SJSA1 (cell line): ENCODE data around the gene CCR1. TPM values are rescaled to one million over a fixed set of nuclear protein-coding genes. Genes with fewer than 3 reads are reported as not detected.
"Not testable (repeated sequence)": the region's sequence is repeated elsewhere in the genome, so short reads cannot be mapped to it uniquely, and the experiment has no call there.

ENCODE experiments used
- DNase-seq, 2 experiments: peaks; one replicate each; pipeline ENCODE4 v3.0.0-alpha.2; 2015 to 2020; ENCODE audit warnings: low spot score in 2 of 2, low read depth in 1 of 2
- H3K27ac ChIP-seq: fragments of 250-450 bp; sonication (Bioruptor Pico); 2 replicates; pipeline ENCODE4 v1.5.1; 2020; ENCODE audit warnings: mild to moderate bottlenecking, moderate library complexity
- H3K27me3 ChIP-seq: fragments of 250-450 bp; sonication (Bioruptor Pico); replicated peaks from 2 replicates; pipeline ENCODE4 v1.5.1; 2020; ENCODE audit warnings: mild to moderate bottlenecking, moderate library complexity
- H3K36me3 ChIP-seq: fragments of 250-450 bp; sonication (Bioruptor Pico); 2 replicates; pipeline ENCODE4 v1.5.1; 2020; ENCODE audit warnings: mild to moderate bottlenecking
- H3K4me1 ChIP-seq: fragments of 250-450 bp; sonication (Bioruptor Pico); replicated peaks from 2 replicates; pipeline ENCODE4 v1.6.1; 2021; ENCODE audit warnings: mild to moderate bottlenecking
- H3K4me3 ChIP-seq: fragments of 250-450 bp; sonication (Bioruptor Pico); 2 replicates; pipeline ENCODE4 v1.5.1; 2020; ENCODE audit warnings: mild to moderate bottlenecking
- H3K9me3 ChIP-seq: fragments of 250-450 bp; sonication (Bioruptor Pico); replicated peaks from 2 replicates; pipeline ENCODE4 v1.5.1; 2020; ENCODE audit warnings: mild to moderate bottlenecking
- total RNA-seq: library from RNA; depleted of rRNA; stranded (reverse); fragments of >200 nt; shearing (Covaris generic); gene quantifications from 2 replicates; pipeline ENCODE4 v1.2.3, GENCODE V29; 2014; rRNA removed

CCR1 gene
- total RNA-seq, 1 experiment from 2014 or later = 0.87 TPM

GRCh38 chr3:46183330-46183729 is 24.8 kb downstream of the CCR1 start:
- no peak for DNase-seq
- Histone ChIP-seq H3K36me3 (no peaks in the 10 kb centered on the region), H3K4me3 (no peak overlapping the region), H3K9me3 (no peaks in the 10 kb centered on the region), H3K27me3 (no peaks in the 10 kb centered on the region), H3K27ac (no peak overlapping the region), H3K4me1 (no peaks in the 10 kb centered on the region)

DNA sequence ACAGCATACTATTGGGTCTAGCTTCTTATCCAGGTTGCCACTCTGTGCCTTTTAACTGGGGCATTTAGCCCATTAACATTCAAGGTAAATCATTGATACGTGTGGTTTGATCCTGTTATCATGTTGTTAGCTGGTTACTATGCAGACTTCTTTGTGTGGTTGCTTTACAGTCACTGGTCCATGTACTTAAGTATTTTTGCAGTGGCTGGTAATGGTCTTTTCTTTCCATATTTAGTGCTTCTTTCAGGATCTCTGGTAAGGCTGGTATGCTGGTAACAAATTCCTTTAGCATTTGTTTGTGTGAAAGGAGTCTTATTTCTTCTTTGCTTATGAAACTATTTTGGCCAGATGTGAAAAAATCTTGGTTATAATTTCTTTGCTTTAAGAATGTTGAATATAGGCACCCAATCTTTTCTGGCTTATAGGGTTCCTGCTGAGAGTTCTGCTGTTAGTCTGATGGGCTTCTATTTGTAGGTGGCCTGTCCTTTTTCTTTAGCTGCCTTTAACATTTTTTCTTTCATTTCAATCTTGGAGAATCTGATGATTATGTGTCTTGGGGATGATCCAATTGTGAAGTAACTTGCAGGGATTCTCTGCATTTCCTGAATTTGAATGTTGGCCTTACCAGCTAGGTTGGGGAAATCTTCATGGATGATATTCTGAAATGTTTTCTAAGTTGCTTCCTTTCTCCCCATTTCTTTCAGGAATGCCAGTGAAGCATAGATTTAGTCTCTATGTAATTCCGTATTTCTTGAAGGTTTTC is 39.3 kb downstream of the CCR1 start:
- Histone ChIP-seq H3K9me3 (no peaks in the 10 kb centered on the region), H3K27ac (no peak overlapping the region)
- DNase-seq = no peak

DNA sequence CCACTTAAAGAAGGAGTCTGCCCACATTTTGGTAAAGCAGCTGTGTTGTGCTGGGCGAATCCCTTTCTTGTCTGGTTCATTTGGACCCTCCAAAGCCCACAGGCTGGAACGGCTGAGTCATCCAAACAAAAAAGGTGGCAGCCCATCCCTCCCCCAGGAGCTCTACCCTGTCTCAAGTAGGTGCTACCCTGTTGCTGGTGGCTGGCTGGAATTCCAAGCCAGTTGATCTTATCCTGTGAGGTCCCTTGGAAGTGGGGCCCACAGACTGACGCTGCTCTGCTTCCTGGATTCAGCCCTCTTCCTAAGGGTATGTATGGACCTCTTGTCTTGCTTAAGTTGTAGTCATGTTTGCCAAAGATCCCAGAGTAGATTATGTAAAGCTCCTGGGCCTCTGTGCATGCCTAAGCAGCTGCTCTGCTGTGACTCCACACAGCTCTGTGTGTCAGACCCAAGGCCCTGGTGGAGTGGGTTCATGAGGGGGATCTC is 44.5 kb downstream of the CCR1 start:
- H3K27ac ChIP-seq = peak overlapping the region; percentile 67
- H3K27me3 ChIP-seq = no peaks in the 10 kb centered on the region
- H3K36me3 ChIP-seq = no peaks in the 10 kb centered on the region
- no peaks in the 10 kb centered on the region for H3K9me3 ChIP-seq
- DNase-seq = peak; percentile 89 to 93
- H3K4me3 ChIP-seq = no peak overlapping the region
- H3K4me1 ChIP-seq = peaks cover 29% of the 10 kb centered on the region

More for the DNA sequence above, 39.3 kb downstream of the CCR1 start:
- H3K36me3 ChIP-seq = no peaks in the 10 kb centered on the region
- H3K4me1 ChIP-seq = peaks cover 9% of the 10 kb centered on the region
- H3K27me3 ChIP-seq = no peaks in the 10 kb centered on the region
- no peak overlapping the region for H3K4me3 ChIP-seq

- peak; percentile 83 to 92 for DNase-seq
- Histone ChIP-seq H3K36me3 (no peaks in the 10 kb centered on the region), H3K27me3 (no peaks in the 10 kb centered on the region), H3K4me3 (no peak overlapping the region), H3K4me1 (peaks cover 29% of the 10 kb centered on the region), H3K27ac (peak overlapping the region; percentile 67), H3K9me3 (no peaks in the 10 kb centered on the region)
Observed at GRCh38 chr3:46162975-46163555, 45.0 kb downstream of the CCR1 start.

DNA sequence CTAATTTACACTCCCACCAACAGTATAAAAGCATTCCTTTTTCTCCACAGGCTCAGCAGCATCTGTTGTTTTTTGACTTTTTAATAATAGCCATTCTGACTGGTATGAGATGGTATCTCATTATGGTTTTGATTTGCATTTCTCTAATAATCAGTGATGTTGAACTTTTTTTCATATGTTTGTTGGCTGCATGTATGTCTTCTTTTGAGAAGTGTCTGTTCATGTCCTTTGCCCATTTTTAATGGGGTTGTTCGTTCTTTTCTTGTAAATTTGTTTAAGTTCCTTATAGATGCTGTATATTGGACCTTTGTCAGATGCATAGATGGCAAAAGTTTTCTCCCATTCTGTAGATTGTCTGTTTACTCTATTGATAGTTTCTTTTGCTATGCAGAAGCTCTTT is 50.4 kb downstream of the CCR1 start:
- not testable (repeated sequence) for H3K4me3 ChIP-seq, H3K27ac ChIP-seq, H3K27me3 ChIP-seq, H3K36me3 ChIP-seq, H3K9me3 ChIP-seq, DNase-seq, H3K4me1 ChIP-seq

- Histone ChIP-seq H3K4me3 (no peak overlapping the region), H3K36me3 (no peaks in the 10 kb centered on the region), H3K9me3 (no peaks in the 10 kb centered on the region), H3K4me1 (no peaks in the 10 kb centered on the region), H3K27ac (no peak overlapping the region), H3K27me3 (no peaks in the 10 kb centered on the region)
- DNase-seq = no peak
Observed at GRCh38 chr3:46154311-46154710, 53.8 kb downstream of the CCR1 start.

Other genes starting within 250 kb of the CCR1 start
- gene FYCO1, start 212.5 kb downstream of the CCR1 start, total RNA-seq = 5.4 and 7.6 TPM in 2 replicates
- gene XCR1, start 180.8 kb downstream of the CCR1 start, total RNA-seq = not detected in 2 replicates
- gene CCR3, start 34.1 kb upstream of the CCR1 start, total RNA-seq = 0.29 and 0.66 TPM in 2 replicates
- not detected in 2 replicates for gene CCR2, start 145.8 kb upstream of the CCR1 start, total RNA-seq
- not detected in 2 replicates for gene CCR5, start 162.6 kb upstream of the CCR1 start, total RNA-seq
- gene CCRL2, start 198.9 kb upstream of the CCR1 start, total RNA-seq = 0.97 TPM in 1 of 2 replicates, not detected in the other